HFFc6 (cell line): ENCODE results near the gene LRRC14B. TPM values are rescaled to one million over a fixed set of nuclear protein-coding genes. Genes with fewer than 3 reads are reported as not detected.
"Not testable (repeated sequence)": the region's sequence is repeated elsewhere in the genome, so short reads cannot be mapped to it uniquely, and the experiment has no call there.

Source experiments
- DNase-seq: peaks from one replicate; pipeline ENCODE4 v3.0.0-alpha.2; 2018
- H3K27ac Mint-ChIP-seq: 2 replicates; pipeline ENCODE4 v1.8.0; 2020; ENCODE audit warnings: mild to moderate bottlenecking, mixed read lengths
- H3K27me3 Mint-ChIP-seq: 2 replicates; pipeline ENCODE4 v1.8.0; 2021; ENCODE audit warnings: mild to moderate bottlenecking, moderate library complexity, mixed read lengths; ENCODE audit not compliant: insufficient read depth
- H3K36me3 Mint-ChIP-seq: 2 replicates; pipeline ENCODE4 v1.8.0; 2021; ENCODE audit warnings: low read depth, mixed read lengths
- H3K4me1 Mint-ChIP-seq: 2 replicates; pipeline ENCODE4 v1.8.0; 2020; ENCODE audit warnings: low read depth, mixed read lengths
- H3K4me3 Mint-ChIP-seq: 2 replicates; pipeline ENCODE4 v1.8.0; 2020; ENCODE audit warnings: mild to moderate bottlenecking, moderate library complexity, mixed read lengths
- H3K9me3 Mint-ChIP-seq: 2 replicates; pipeline ENCODE4 v1.8.0; 2020; ENCODE audit warnings: mild to moderate bottlenecking, mixed read lengths
- total RNA-seq, 6 experiments: library from RNA; stranded (reverse); fragmentation: NEBNext Ultra II Directional; extraction: Animal tissue kit (Norgen Biotek cat#: 25700); gene quantifications; 2 replicates in 1 of 6; 3 replicates in 5 of 6; pipeline ENCODE4 v1.2.3, GENCODE V29; 2021

Gene LRRC14B
- total RNA-seq, 6 experiments from 2014 or later = not detected

DNA sequence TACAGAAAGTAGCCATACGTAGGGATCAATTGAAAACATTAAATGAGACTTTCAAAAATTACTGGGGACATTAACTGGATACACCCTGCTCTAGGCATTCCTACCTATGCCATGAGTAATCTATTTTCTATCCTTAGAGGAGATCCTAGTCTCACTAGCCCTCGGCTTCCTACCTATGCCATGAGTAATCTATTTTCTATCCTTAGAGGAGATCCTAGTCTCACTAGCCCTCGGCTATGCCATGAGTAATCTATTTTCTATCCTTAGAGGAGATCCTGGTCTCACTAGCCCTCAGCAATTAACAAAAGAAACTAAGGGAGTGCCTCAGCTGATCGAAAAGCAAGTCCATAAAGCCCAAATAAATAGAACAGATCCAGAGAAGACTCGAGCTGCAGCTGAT is 54.4 kb downstream of the LRRC14B start:
- peaks cover 75% of the 10 kb centered on the region for H3K36me3 Mint-ChIP-seq
- H3K4me1 Mint-ChIP-seq = peaks cover 10% of the 10 kb centered on the region
- H3K9me3 Mint-ChIP-seq, H3K4me3 Mint-ChIP-seq, H3K27me3 Mint-ChIP-seq: not testable (repeated sequence)
- peak overlapping the region; percentile 48 for H3K27ac Mint-ChIP-seq
- peak; percentile 63 for DNase-seq

Other genes starting within 250 kb of the LRRC14B start
- gene PLEKHG4B, start 99.3 kb upstream of the LRRC14B start, total RNA-seq = 1 to 10 TPM in 4 of 6 experiments, under 1 TPM in 2; 0.66 to 4.3 (median 3.9) TPM
- 1 to 10 TPM; 4.5 to 6.6 (median 6.2) TPM for gene CCDC127, start 26.7 kb downstream of the LRRC14B start, total RNA-seq
- gene SDHA, start 26.8 kb downstream of the LRRC14B start, total RNA-seq = 100 to 1,000 TPM in 4 of 6 experiments, 10 to 100 TPM in 2; 92.5 to 114 (median 109) TPM
- gene PDCD6, start 80.2 kb downstream of the LRRC14B start, total RNA-seq = 100 to 1,000 TPM in 3 of 6 experiments, 10 to 100 TPM in 3; 89.5 to 108 (median 99.1) TPM
- gene AHRR, start 130.2 kb downstream of the LRRC14B start, total RNA-seq = 10 to 100 TPM; 30.9 to 55.7 (median 51.9) TPM